Left lung (tissue), 10 donors: ENCODE results near the gene RBFOX1. TPM values are rescaled to one million over a fixed set of nuclear protein-coding genes. Genes with fewer than 3 reads are reported as not detected.

Experiments
- ATAC-seq: fragments of 200-7000 bp; cut with Tn5 transposase; one replicate; pipeline ENCODE4 v1.9.1; 2020; ENCODE audit warnings: moderate library complexity
- DNase-seq, 4 donors: peaks; one replicate each; pipeline ENCODE4 v3.0.0-alpha.2; 2013 to 2020
- H3K27ac ChIP-seq, 2 donors: fragments of 200-600 bp; sonication (generic) in 1 of 2; one replicate each; pipeline versions ENCODE4 v1.5.0 to v1.8.0; 2020 to 2021
- H3K27me3 ChIP-seq, 2 donors: fragments of 200-600 bp; sonication (generic) in 1 of 2; one replicate each; pipeline versions ENCODE4 v1.5.0 to v1.8.0; 2020 to 2021
- H3K36me3 ChIP-seq, 2 donors: fragments of 200-600 bp; sonication (generic) in 1 of 2; one replicate each; pipeline versions ENCODE4 v1.5.0 to v1.8.0; 2020 to 2021
- H3K4me1 ChIP-seq, 2 donors: fragments of 200-600 bp; one replicate each; pipeline ENCODE4 v1.8.0; 2021
- H3K4me3 ChIP-seq, 2 donors: fragments of 200-600 bp; sonication (generic) in 1 of 2; one replicate each; pipeline versions ENCODE4 v1.5.0 to v1.8.0; 2020 to 2021; ENCODE audit warnings: mild to moderate bottlenecking in 1 of 2
- H3K9me3 ChIP-seq, 2 donors: fragments of 200-600 bp; sonication (generic) in 1 of 2; one replicate each; pipeline versions ENCODE4 v1.5.0 to v1.8.0; 2020 to 2021
- intact Hi-C, 2 donors: fragments of 100-400 bp; cut with DNase I; formaldehyde crosslinking; loops; one replicate each; pipeline versions ENCODE4 v1.11.2 to v1.14.2; 2022
- polyA plus RNA-seq, 6 donors: library from polyadenylated mRNA; unstranded; fragments of 120-200 nt; gene quantifications; one replicate each; pipeline ENCODE4 v1.2.1, GENCODE V29; 2013; ENCODE audit not compliant: insufficient read length in 6 of 6
- total RNA-seq, 2 donors: library from RNA; stranded (reverse); fragmentation: NEBNext Ultra II Directional; extraction: Animal tissue kit (Norgen Biotek cat#: 25700); gene quantifications; one replicate each; pipeline ENCODE4 v1.2.1, GENCODE V29; 2021
- TF ChIP-seq, protein P1 (sequence below), 2 donors: fragments of 200-600 bp; sonication (generic) in 1 of 2; IDR thresholded peaks; one replicate each; pipeline versions ENCODE4 v1.5.0 to v1.8.0; 2021; ENCODE audit warnings: antibody characterized with exemption in 2 of 2
- donor health status: DM: no; HTN: yes; CAD: no.
- donor health status: DM: no; HTN: no; CAD: no.

The RBFOX1 gene
- total and polyA plus RNA-seq, 8 donors: 0.41 to 1.7 (median 0.91) TPM; not detected in 2

GRCh38 chr16:7644176-7644575 is 311.5 kb downstream of the RBFOX1 start:
- no peak overlapping the region for H3K4me3 ChIP-seq
- H3K4me1 ChIP-seq: no peaks in the 10 kb centered on the region
- H3K27ac ChIP-seq: no peak overlapping the region
- intact Hi-C loops: no loop called here
- DNase-seq: no peak
- TF ChIP-seq, protein P1, sequence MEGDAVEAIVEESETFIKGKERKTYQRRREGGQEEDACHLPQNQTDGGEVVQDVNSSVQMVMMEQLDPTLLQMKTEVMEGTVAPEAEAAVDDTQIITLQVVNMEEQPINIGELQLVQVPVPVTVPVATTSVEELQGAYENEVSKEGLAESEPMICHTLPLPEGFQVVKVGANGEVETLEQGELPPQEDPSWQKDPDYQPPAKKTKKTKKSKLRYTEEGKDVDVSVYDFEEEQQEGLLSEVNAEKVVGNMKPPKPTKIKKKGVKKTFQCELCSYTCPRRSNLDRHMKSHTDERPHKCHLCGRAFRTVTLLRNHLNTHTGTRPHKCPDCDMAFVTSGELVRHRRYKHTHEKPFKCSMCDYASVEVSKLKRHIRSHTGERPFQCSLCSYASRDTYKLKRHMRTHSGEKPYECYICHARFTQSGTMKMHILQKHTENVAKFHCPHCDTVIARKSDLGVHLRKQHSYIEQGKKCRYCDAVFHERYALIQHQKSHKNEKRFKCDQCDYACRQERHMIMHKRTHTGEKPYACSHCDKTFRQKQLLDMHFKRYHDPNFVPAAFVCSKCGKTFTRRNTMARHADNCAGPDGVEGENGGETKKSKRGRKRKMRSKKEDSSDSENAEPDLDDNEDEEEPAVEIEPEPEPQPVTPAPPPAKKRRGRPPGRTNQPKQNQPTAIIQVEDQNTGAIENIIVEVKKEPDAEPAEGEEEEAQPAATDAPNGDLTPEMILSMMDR (IDR thresholded peaks at IDR 0.05): no peak
- no peaks in the 10 kb centered on the region for H3K27me3 ChIP-seq
- no peaks in the 10 kb centered on the region for H3K36me3 ChIP-seq
- H3K9me3 ChIP-seq: no peaks in the 10 kb centered on the region
- no peak for ATAC-seq

GRCh38 chr16:7644811-7645210 is 312.2 kb downstream of the RBFOX1 start:
- Histone ChIP-seq H3K4me1 (no peaks in the 10 kb centered on the region), H3K27me3 (no peaks in the 10 kb centered on the region), H3K9me3 (no peaks in the 10 kb centered on the region), H3K4me3 (no peak overlapping the region), H3K36me3 (no peaks in the 10 kb centered on the region), H3K27ac (no peak overlapping the region)
- TF ChIP-seq, protein P1 (IDR thresholded peaks at IDR 0.05): no peak
- intact Hi-C loops: no loop called here
- DNase-seq: no peak
- no peak for ATAC-seq

- Histone ChIP-seq H3K4me1 (no peaks in the 10 kb centered on the region), H3K27ac (no peak overlapping the region), H3K9me3 (no peaks in the 10 kb centered on the region), H3K27me3 (no peaks in the 10 kb centered on the region), H3K36me3 (no peaks in the 10 kb centered on the region), H3K4me3 (no peak overlapping the region)
- ATAC-seq: no peak
- no peak for DNase-seq
- intact Hi-C loops: no loop called here
- TF ChIP-seq, protein P1 (IDR thresholded peaks at IDR 0.05): no peak
These were observed 314.3 kb downstream of the RBFOX1 start for GRCh38 chr16:7646821-7647500.

- H3K4me3 ChIP-seq: no peak overlapping the region
- DNase-seq: no peak
- no peaks in the 10 kb centered on the region for H3K27me3 ChIP-seq
- intact Hi-C loops: no loop called here
- H3K9me3 ChIP-seq: no peaks in the 10 kb centered on the region
- TF ChIP-seq, protein P1 (IDR thresholded peaks at IDR 0.05): no peak
- H3K4me1 ChIP-seq: no peaks in the 10 kb centered on the region
- ATAC-seq: no peak
- H3K36me3 ChIP-seq: no peaks in the 10 kb centered on the region
- no peak overlapping the region for H3K27ac ChIP-seq
These were observed 317.8 kb downstream of the RBFOX1 start for GRCh38 chr16:7650431-7650830.

DNA sequence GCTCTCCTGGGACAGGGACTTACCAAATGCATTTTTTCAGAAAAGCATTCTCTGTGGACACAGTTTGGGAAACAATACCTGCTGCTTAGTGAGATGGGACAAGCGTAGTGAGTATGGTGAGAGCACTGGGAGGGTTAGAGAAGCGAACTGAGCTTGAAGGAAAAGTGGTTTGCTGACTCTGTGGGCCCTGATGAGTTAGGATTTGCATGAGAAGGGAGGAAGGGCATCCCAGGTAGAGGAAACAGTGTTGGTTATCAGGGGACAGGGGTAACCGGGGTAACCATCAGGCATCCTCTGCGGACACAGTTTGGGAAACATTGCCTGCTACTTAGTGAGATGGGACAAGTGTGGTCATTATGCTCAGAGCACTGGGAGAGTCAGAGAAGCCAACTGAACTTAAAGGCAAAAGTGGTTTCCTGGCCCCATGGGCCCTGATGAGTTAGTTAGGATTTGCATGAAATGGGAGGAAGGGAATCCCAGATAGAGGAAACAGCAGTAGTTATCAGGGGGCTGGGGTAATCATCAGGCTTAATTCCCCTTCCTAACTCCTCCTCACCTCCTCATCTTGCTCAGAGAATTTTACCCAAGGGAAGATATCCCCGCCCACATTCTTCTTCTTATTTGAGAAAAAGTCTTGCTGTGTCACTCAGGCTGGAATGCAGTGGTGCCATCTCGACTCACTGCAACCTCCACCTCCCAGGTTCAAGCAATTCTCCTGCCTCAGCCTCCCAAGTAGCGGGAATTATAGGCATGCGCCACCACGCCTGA is 319.3 kb downstream of the RBFOX1 start:
- no peaks in the 10 kb centered on the region for H3K9me3 ChIP-seq
- no peaks in the 10 kb centered on the region for H3K27me3 ChIP-seq
- ATAC-seq (no peak), DNase-seq (no peak)
- H3K36me3 ChIP-seq: no peaks in the 10 kb centered on the region
- intact Hi-C loops: no loop called here
- TF ChIP-seq, protein P1 (IDR thresholded peaks at IDR 0.05): no peak
- H3K4me1 ChIP-seq: no peaks in the 10 kb centered on the region
- no peak overlapping the region for H3K27ac ChIP-seq
- H3K4me3 ChIP-seq: no peak overlapping the region
